ENCODE results near the gene ADCY3.

- TF ChIP-seq POLR2A (IDR thresholded peaks at IDR 0.05; ENCODE audit: low read depth, low read length) (no peak), TAF1 (IDR thresholded peaks at IDR 0.05; ENCODE audit: borderline replicate concordance, low read depth, low read length) (no peak)
Measured at GRCh38 chr2:24857746-24858145, 62.3 kb downstream of the ADCY3 start.

All from GM12892 (cell line).